RWPE1 (cell line): ENCODE measurements around the gene HIRA.

Experiments
- CTCF ChIA-PET: fragments of 350-600 bp; sonication (Branson Sonifier 250); formaldehyde crosslinking; extraction: SDS; loops from one replicate; lab custom pipeline; 2021; lab: Yijun Ruan, JAX
- POLR2A ChIA-PET: fragments of 400-600 bp; formaldehyde crosslinking; extraction: SDS; loops from one replicate; lab custom pipeline; 2020; ENCODE audit warnings: antibody characterized with exemption; ENCODE audit not compliant: low non-redundant PET; lab: Yijun Ruan, JAX
- DNase-seq: peaks from one replicate; pipeline ENCODE4 v3.0.0; 2012; ENCODE audit warnings: low spot score
- H3K27ac ChIP-seq: fragments of 450-650 bp; 2 replicates; pipeline ENCODE4 v1.5.1; 2017
- TF ChIP-seq, protein P1 (sequence below): fragments of 450-650 bp; conservative IDR thresholded peaks from 2 replicates; pipeline ENCODE4 v1.5.1; 2017; ENCODE audit warnings: low read depth, mild to moderate bottlenecking

Gene HIRA

DNA sequence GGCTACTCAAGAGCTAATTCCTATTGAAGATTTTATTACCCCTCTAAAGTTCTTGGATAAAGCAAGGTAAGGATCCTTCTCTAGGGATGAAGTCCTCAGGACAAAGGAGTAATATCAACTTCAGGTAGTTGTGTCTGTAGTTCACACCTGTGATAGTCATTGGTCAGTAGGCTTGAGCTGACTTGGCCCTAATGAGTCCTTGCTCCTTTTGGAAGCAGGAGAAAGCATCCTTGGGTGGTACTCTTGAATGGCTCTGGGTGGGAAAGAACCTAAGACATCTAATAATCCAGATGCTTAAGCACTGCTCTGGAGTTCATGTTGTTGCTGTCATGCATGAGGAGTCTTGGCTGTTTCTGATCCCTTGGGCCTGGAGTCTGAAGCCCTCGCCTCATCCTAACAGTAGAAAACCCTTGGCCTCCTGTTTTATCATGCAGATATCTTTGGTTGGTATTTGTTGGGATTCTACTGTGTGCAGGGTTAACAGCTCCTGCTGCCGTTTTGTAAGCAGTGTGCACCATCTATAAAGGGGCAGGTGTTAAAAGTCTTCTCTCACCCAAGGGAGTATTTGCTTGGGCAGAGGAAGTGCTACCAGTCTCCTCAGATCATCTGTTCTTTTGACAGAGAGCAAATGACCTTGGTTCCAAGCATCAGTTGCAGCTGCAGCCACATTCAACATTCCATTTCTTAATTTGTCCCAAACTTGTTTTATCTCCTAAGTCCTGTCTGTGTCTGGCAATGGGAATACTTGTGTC, 3.5 kb upstream of the HIRA start:
- TF ChIP-seq, protein P1, sequence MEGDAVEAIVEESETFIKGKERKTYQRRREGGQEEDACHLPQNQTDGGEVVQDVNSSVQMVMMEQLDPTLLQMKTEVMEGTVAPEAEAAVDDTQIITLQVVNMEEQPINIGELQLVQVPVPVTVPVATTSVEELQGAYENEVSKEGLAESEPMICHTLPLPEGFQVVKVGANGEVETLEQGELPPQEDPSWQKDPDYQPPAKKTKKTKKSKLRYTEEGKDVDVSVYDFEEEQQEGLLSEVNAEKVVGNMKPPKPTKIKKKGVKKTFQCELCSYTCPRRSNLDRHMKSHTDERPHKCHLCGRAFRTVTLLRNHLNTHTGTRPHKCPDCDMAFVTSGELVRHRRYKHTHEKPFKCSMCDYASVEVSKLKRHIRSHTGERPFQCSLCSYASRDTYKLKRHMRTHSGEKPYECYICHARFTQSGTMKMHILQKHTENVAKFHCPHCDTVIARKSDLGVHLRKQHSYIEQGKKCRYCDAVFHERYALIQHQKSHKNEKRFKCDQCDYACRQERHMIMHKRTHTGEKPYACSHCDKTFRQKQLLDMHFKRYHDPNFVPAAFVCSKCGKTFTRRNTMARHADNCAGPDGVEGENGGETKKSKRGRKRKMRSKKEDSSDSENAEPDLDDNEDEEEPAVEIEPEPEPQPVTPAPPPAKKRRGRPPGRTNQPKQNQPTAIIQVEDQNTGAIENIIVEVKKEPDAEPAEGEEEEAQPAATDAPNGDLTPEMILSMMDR, result no peak
- H3K27ac ChIP-seq, result no peak overlapping the region
- no peak for DNase-seq
- ChIA-PET POLR2A (no interaction called here), CTCF (no interaction called here)

DNA sequence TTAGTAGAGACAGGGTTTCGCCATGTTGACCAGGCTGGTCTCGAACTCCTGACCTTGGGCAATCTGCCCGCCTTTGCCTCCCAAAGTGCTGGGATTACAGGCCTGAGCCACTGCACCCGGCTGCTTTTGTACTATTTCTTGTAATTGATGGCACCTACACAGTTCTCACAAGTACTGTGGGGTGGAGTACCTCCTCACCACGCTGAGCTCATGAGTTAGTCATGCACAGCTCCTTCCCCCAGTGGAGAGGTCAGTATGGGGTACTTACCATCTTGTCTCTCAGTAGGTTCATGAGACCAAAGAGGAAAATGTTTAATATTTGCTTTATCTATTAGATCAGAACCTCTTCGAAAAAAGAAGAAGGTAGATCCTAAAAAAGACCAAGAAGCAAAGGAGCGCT, 2.9 kb upstream of the HIRA start:
- DNase-seq, result no peak
- ChIA-PET CTCF (no interaction called here), POLR2A (no interaction called here)
- TF ChIP-seq, protein P1, result no peak
- H3K27ac ChIP-seq, result no peak overlapping the region

GRCh38 chr22:19432133-19432851, 759 bp upstream of the HIRA start, which contains the start of gene MRPL40:
Gene MRPL40, plus strand, starts transcription at chr22:19432545. Its CDS starts 10 bp downstream, at chr22:19432555.
- TF ChIP-seq, protein P1, result no peak
- CTCF ChIA-PET, result no interaction called here
- peak within 1 kb of the TSS; percentile 96 for H3K27ac ChIP-seq
- POLR2A ChIA-PET, result interaction anchor here (1.0 kb wide), 1 partner anchor 253 kb away, joined by 3 read pairs; no protein-coding TSS in a partner anchor
- DNase-seq, result peak; percentile 83

DNA sequence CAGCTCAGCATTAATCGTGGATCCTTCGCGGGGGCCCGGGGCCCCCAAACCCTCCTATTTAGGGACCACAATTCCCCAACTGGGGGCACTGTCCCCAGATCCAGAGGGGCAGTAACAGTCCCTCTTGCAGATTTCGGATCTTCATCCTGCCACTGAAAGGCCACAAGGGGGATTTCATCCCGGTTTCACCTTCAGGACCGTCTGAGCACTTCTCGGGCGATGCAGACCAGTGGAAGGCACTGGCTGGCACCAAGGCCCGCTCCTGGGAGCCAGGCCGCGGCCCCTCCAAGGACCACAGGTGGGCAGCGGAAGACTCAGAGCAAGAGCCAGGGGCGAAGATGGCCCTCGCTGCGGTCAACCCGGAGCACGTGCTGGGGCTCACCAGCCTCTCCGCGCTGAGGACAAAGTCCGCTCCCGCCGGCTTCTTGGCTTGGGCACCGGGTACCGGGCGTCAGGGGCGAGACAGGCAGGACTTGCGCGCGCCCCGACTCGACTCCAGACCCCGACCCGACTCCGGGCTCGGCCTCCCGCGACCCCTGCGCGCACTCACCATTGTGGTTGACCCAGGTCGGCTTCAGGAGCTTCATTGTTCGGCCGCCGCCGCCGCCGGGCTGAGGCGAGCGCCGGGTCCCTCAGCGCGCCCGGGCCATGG, 517 bp downstream of the HIRA start:
- DNase-seq, result no peak
- ChIA-PET CTCF (interaction anchor here (0.7 kb wide), 1 partner anchor 49 kb away, joined by 4 read pairs; the partner anchor contains the start of gene CDC45), POLR2A (interaction anchor here (1.0 kb wide), 1 partner anchor 252 kb away, joined by 3 read pairs; no protein-coding TSS in a partner anchor)
- TF ChIP-seq, protein P1, result no peak
- peak overlapping the region; percentile 96 for H3K27ac ChIP-seq

GRCh38 chr22:19429950-19430889, 1.3 kb downstream of the HIRA start:
- POLR2A ChIA-PET, result no interaction called here

More at GRCh38 chr22:19429950-19430889, 1.3 kb downstream of the HIRA start:
- peak; percentile 10 for DNase-seq
- TF ChIP-seq, protein P1, result no peak
- peak overlapping the region; percentile 96 for H3K27ac ChIP-seq
- CTCF ChIA-PET, result interaction anchor here (0.7 kb wide), 1 partner anchor 49 kb away, joined by 4 read pairs; the partner anchor contains the start of gene CDC45
